ENCODE results near the gene WDR75.

Gene WDR75

DNA sequence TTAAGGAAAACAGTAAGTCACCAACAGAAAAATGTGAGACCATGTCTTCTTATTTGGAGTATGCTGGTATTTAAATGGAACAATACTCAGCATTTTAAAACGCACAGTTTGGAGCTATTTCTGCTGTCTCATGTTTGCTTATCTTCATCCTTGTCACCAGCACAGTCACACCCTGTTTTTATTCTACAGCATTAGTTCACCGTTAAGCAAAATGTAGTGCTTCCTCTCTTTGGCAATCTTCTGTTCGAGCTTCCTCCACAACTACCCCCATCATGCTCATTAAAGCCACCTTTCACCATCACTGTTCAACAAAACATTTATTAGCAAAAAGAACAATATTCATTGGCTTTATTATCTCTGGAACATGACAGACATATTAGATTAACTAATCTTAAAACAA, 75.3 kb downstream of the WDR75 start:
- no peak for ATAC-seq
- no peak for TF ChIP-seq ZFP30 (CRISPR knock-in tag; IDR thresholded peaks at IDR 0.05)
- no peak for TF ChIP-seq TCF4 (CRISPR knock-in tag; IDR thresholded peaks at IDR 0.05; ENCODE audit: borderline replicate concordance)
- no peak for TF ChIP-seq CSDC2 (CRISPR knock-in tag; IDR thresholded peaks at IDR 0.05)

DNA sequence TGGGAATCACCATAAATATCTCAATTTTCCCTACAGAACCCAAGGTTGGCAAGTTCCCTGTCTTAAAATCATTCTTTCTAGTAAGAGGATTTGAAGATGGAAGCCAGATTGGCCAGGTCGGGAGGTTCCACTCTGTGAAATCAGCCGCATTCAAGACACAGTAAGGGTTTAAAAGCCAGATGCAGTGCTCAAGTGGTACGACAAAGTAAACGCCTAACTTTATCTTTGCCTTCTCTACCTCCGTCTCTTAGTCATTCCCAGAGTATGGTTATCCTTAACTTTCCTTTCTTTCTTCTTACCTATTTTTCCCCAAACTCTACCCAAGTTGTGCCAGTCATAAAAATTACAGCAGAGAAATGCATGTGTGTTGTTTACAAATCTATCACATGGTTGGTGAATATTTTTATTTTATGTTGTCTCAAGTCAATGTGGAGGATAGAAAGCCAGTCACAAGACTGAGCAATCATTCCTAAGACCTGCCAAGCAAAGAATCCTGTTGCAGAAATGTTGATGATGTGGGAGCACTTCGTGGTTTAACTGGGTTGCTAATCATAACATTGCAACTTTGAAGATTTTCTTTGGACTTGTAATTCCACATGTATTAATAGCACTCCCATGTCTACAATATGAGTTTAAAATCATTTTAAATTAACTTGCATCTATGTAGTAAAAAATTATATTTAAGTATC, 76.7 kb downstream of the WDR75 start:
- TF ChIP-seq GLIS3 (CRISPR knock-in tag; IDR thresholded peaks at IDR 0.05) (no peak), CSDC2 (CRISPR knock-in tag; IDR thresholded peaks at IDR 0.05) (no peak), ZNF70 (CRISPR knock-in tag; IDR thresholded peaks at IDR 0.05) (no peak), TOX (CRISPR knock-in tag; IDR thresholded peaks at IDR 0.05; ENCODE audit: borderline replicate concordance) (no peak), OSR1 (CRISPR knock-in tag; IDR thresholded peaks at IDR 0.05) (no peak)
- TF ChIP-seq, protein P1, sequence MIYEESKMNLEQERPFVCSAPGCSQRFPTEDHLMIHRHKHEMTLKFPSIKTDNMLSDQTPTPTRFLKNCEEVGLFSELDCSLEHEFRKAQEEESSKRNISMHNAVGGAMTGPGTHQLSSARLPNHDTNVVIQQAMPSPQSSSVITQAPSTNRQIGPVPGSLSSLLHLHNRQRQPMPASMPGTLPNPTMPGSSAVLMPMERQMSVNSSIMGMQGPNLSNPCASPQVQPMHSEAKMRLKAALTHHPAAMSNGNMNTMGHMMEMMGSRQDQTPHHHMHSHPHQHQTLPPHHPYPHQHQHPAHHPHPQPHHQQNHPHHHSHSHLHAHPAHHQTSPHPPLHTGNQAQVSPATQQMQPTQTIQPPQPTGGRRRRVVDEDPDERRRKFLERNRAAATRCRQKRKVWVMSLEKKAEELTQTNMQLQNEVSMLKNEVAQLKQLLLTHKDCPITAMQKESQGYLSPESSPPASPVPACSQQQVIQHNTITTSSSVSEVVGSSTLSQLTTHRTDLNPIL (CRISPR knock-in tag; IDR thresholded peaks at IDR 0.05; ENCODE audit: low read depth) = no peak
- TF ChIP-seq, protein P2, sequence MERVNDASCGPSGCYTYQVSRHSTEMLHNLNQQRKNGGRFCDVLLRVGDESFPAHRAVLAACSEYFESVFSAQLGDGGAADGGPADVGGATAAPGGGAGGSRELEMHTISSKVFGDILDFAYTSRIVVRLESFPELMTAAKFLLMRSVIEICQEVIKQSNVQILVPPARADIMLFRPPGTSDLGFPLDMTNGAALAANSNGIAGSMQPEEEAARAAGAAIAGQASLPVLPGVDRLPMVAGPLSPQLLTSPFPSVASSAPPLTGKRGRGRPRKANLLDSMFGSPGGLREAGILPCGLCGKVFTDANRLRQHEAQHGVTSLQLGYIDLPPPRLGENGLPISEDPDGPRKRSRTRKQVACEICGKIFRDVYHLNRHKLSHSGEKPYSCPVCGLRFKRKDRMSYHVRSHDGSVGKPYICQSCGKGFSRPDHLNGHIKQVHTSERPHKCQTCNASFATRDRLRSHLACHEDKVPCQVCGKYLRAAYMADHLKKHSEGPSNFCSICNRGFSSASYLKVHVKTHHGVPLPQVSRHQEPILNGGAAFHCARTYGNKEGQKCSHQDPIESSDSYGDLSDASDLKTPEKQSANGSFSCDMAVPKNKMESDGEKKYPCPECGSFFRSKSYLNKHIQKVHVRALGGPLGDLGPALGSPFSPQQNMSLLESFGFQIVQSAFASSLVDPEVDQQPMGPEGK (CRISPR knock-in tag; IDR thresholded peaks at IDR 0.05; ENCODE audit: borderline replicate concordance) = no peak
- no peak for ATAC-seq

DNA sequence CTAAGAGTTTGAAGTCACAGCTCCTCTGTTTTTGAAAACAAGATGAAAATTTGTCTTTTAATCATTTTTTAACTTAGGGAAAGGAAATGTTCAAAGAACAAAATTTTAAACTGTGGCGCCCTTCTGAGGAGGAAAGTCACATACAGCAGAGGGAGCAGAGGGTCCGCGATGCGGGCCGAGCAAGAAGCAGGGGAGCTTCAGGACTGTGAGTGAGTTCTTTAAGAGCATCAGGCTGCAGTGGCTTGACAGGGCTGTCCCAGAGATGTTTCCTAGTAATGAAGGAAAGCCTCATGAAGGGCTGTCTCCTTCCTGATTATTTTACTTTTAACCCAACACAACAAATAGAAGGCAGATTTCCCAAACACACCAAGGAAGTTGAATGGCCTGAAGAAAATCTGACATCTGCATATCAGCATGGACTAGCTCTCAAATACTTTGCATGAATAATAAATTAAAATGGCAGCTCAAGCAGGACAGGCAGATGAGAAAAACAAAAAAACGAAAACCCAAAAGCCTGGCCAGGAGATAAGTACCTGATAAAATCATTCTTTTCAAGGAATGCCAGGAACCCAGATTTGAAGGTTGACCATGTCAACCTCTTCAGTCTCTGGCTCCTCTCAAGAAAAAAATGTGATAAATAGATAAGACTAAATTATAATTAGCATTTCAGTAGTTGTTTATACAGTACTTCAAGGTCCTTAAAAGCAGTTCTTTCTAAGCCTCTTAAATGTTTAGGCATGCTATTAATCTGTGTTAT, 78.5 kb downstream of the WDR75 start:
- no peak; the same call in 1 of the 3 replicates for ATAC-seq
- TF ChIP-seq CSDC2 (CRISPR knock-in tag; IDR thresholded peaks at IDR 0.05) (no peak), GLIS3 (CRISPR knock-in tag; IDR thresholded peaks at IDR 0.05) (no peak), ZNF565 (CRISPR knock-in tag; conservative IDR thresholded peaks at IDR 0.05; ENCODE audit: low read depth) (no peak), TCF4 (CRISPR knock-in tag; IDR thresholded peaks at IDR 0.05; ENCODE audit: borderline replicate concordance) (0 out of 2 replicates have a peak, but pooled peaks have one; percentile 39), ZFP3 (CRISPR knock-in tag; IDR thresholded peaks at IDR 0.05) (no peak), PPARA (CRISPR knock-in tag; IDR thresholded peaks at IDR 0.05; ENCODE audit: borderline replicate concordance) (no peak), SNAI2 (CRISPR knock-in tag; IDR thresholded peaks at IDR 0.05) (peak; percentile 90), OSR1 (CRISPR knock-in tag; IDR thresholded peaks at IDR 0.05) (no peak), ZFP30 (CRISPR knock-in tag; IDR thresholded peaks at IDR 0.05) (no peak), ISL1 (CRISPR knock-in tag; IDR thresholded peaks at IDR 0.05) (peak; percentile 95)
- TF ChIP-seq, protein P3, sequence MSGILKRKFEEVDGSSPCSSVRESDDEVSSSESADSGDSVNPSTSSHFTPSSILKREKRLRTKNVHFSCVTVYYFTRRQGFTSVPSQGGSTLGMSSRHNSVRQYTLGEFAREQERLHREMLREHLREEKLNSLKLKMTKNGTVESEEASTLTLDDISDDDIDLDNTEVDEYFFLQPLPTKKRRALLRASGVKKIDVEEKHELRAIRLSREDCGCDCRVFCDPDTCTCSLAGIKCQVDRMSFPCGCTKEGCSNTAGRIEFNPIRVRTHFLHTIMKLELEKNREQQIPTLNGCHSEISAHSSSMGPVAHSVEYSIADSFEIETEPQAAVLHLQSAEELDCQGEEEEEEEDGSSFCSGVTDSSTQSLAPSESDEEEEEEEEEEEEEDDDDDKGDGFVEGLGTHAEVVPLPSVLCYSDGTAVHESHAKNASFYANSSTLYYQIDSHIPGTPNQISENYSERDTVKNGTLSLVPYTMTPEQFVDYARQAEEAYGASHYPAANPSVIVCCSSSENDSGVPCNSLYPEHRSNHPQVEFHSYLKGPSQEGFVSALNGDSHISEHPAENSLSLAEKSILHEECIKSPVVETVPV (CRISPR knock-in tag; IDR thresholded peaks at IDR 0.05) = no peak
- TF ChIP-seq, protein P1 (CRISPR knock-in tag; IDR thresholded peaks at IDR 0.05; ENCODE audit: low read depth) = no peak

DNA sequence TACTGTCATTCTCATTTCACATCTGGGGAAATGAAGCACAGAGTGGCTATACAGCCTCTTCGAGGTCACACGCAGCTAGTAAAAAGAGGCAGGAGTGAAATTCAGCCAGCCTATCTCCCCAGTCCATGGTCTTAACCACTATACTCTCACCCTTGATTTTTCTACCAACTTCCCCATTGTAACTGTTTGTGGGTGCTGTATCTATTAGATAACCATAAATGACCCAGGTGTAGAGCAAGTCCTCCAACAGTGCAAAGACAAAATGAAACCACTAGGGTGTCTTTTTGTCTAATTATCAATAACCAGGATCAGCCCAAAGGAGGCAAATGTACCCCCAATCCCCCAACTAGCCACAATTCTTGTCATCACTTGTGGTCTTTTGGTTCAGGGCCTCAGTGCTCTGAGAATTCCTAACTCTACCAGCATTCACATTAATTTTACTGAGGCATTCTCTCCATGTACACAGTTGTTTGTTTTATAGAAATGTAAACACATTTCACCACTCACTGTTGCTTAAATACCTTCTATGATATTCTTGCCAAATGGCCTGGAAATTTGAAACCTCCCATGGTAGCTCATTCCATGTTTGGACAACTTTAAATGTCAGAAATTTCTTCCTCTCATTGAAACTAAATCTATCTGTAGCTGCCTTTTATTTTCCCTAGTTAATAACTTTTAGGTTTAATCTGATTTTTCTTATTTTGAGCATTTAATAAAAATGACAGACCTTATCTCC, 80.6 kb downstream of the WDR75 start:
- ATAC-seq = no peak
- no peak for TF ChIP-seq ZNF8 (CRISPR knock-in tag; IDR thresholded peaks at IDR 0.05)
- TF ChIP-seq TSHZ2 (CRISPR knock-in tag; IDR thresholded peaks at IDR 0.05) = no peak
- TF ChIP-seq SNAI2 (CRISPR knock-in tag; IDR thresholded peaks at IDR 0.05) = no peak
- TF ChIP-seq, protein P2 (CRISPR knock-in tag; IDR thresholded peaks at IDR 0.05; ENCODE audit: borderline replicate concordance) = no peak
- TF ChIP-seq ESRRG (CRISPR knock-in tag; IDR thresholded peaks at IDR 0.05) = no peak
- TF ChIP-seq, protein P4, sequence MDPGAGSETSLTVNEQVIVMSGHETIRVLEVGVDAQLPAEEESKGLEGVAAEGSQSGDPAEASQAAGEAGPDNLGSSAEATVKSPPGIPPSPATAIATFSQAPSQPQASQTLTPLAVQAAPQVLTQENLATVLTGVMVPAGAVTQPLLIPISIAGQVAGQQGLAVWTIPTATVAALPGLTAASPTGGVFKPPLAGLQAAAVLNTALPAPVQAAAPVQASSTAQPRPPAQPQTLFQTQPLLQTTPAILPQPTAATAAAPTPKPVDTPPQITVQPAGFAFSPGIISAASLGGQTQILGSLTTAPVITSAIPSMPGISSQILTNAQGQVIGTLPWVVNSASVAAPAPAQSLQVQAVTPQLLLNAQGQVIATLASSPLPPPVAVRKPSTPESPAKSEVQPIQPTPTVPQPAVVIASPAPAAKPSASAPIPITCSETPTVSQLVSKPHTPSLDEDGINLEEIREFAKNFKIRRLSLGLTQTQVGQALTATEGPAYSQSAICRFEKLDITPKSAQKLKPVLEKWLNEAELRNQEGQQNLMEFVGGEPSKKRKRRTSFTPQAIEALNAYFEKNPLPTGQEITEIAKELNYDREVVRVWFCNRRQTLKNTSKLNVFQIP (CRISPR knock-in tag; IDR thresholded peaks at IDR 0.05; ENCODE audit: borderline replicate concordance, low read depth) = no peak
- no peak for TF ChIP-seq RARB (CRISPR knock-in tag; IDR thresholded peaks at IDR 0.05)
- TF ChIP-seq ARNTL (CRISPR knock-in tag; IDR thresholded peaks at IDR 0.05; ENCODE audit: borderline replicate concordance, low read depth) = no peak
- no peak for TF ChIP-seq TOX (CRISPR knock-in tag; IDR thresholded peaks at IDR 0.05; ENCODE audit: borderline replicate concordance)

Measured in SK-N-SH treated with all-trans-retinoic acid at 6 μM for 48 hours (cell line).